Measurements from ENCODE around the gene UGT1A9. TPM values are rescaled to one million over a fixed set of nuclear protein-coding genes. Genes with fewer than 3 reads are reported as not detected.
"Not testable (repeated sequence)": the region's sequence is repeated elsewhere in the genome, so short reads cannot be mapped to it uniquely, and the experiment has no call there.

The UGT1A9 gene
- total RNA-seq, 1 donor from 2014 or later, result not detected

- H3K27ac Mint-ChIP-seq, result no peak overlapping the region
- H3K36me3 Mint-ChIP-seq (ENCODE audit: low read depth), result no peaks in the 10 kb centered on the region
- intact Hi-C loops (cut with micrococcal nuclease), result no loop called here
- H3K4me3 Mint-ChIP-seq, result no peak overlapping the region
- H3K4me1 Mint-ChIP-seq (ENCODE audit: low read depth), result no peaks in the 10 kb centered on the region
- H3K27me3 Mint-ChIP-seq (ENCODE audit: insufficient read depth), result no peaks in the 10 kb centered on the region
- no peaks in the 10 kb centered on the region for H3K9me3 Mint-ChIP-seq
- no peak for DNase-seq (ENCODE audit: low spot score)
These were observed 72.0 kb downstream of the UGT1A9 start for GRCh38 chr2:233743464-233744259.

GRCh38 chr2:233745073-233745755 lies 73.5 kb downstream of the UGT1A9 start:
- DNase-seq (ENCODE audit: low spot score), result no peak
- Mint-ChIP-seq H3K36me3 (ENCODE audit: low read depth) (no peaks in the 10 kb centered on the region), H3K27ac (no peak overlapping the region), H3K4me1 (ENCODE audit: low read depth) (no peaks in the 10 kb centered on the region), H3K27me3 (ENCODE audit: insufficient read depth) (no peaks in the 10 kb centered on the region), H3K9me3 (peaks cover 10% of the 10 kb centered on the region), H3K4me3 (no peak overlapping the region)
- intact Hi-C loops (cut with micrococcal nuclease), result no loop called here

- H3K4me3 Mint-ChIP-seq; DNase-seq (ENCODE audit: low spot score); H3K27ac Mint-ChIP-seq; H3K4me1 Mint-ChIP-seq (ENCODE audit: low read depth); H3K36me3 Mint-ChIP-seq (ENCODE audit: low read depth); intact Hi-C loops (cut with micrococcal nuclease); H3K27me3 Mint-ChIP-seq (ENCODE audit: insufficient read depth): not testable (repeated sequence)
- peaks cover 12% of the 10 kb centered on the region for H3K9me3 Mint-ChIP-seq
These were observed 74.1 kb downstream of the UGT1A9 start for GRCh38 chr2:233745838-233746237.

- Mint-ChIP-seq H3K4me1 (ENCODE audit: low read depth) (no peaks in the 10 kb centered on the region), H3K27ac (no peak overlapping the region), H3K36me3 (ENCODE audit: low read depth) (peaks cover 1% of the 10 kb centered on the region), H3K9me3 (peaks cover 21% of the 10 kb centered on the region), H3K4me3 (no peak overlapping the region), H3K27me3 (ENCODE audit: insufficient read depth) (no peaks in the 10 kb centered on the region)
- DNase-seq (ENCODE audit: low spot score), result no peak
- intact Hi-C loops (cut with micrococcal nuclease), result no loop called here
These were observed 75.0 kb downstream of the UGT1A9 start for GRCh38 chr2:233746475-233747282.

GRCh38 chr2:233747283-233747544 lies 75.5 kb downstream of the UGT1A9 start:
- no peak overlapping the region for H3K27ac Mint-ChIP-seq
- peaks cover 1% of the 10 kb centered on the region for H3K36me3 Mint-ChIP-seq (ENCODE audit: low read depth)
- no peaks in the 10 kb centered on the region for H3K4me1 Mint-ChIP-seq (ENCODE audit: low read depth)
- no peak overlapping the region for H3K4me3 Mint-ChIP-seq
- H3K27me3 Mint-ChIP-seq (ENCODE audit: insufficient read depth), result no peaks in the 10 kb centered on the region
- intact Hi-C loops (cut with micrococcal nuclease), result no loop called here
- peaks cover 25% of the 10 kb centered on the region for H3K9me3 Mint-ChIP-seq
- no peak for DNase-seq (ENCODE audit: low spot score)

GRCh38 chr2:233750689-233751088 lies 79.0 kb downstream of the UGT1A9 start:
- DNase-seq (ENCODE audit: low spot score); H3K27me3 Mint-ChIP-seq (ENCODE audit: insufficient read depth); H3K27ac Mint-ChIP-seq; H3K4me1 Mint-ChIP-seq (ENCODE audit: low read depth); H3K36me3 Mint-ChIP-seq (ENCODE audit: low read depth); intact Hi-C loops (cut with micrococcal nuclease); H3K4me3 Mint-ChIP-seq: not testable (repeated sequence)
- peaks cover 25% of the 10 kb centered on the region for H3K9me3 Mint-ChIP-seq

GRCh38 chr2:233751212-233752009 lies 79.7 kb downstream of the UGT1A9 start:
- intact Hi-C loops (cut with micrococcal nuclease); H3K27me3 Mint-ChIP-seq (ENCODE audit: insufficient read depth); H3K36me3 Mint-ChIP-seq (ENCODE audit: low read depth); H3K4me3 Mint-ChIP-seq; H3K4me1 Mint-ChIP-seq (ENCODE audit: low read depth); H3K27ac Mint-ChIP-seq; DNase-seq (ENCODE audit: low spot score): not testable (repeated sequence)
- H3K9me3 Mint-ChIP-seq, result peaks cover 25% of the 10 kb centered on the region

GRCh38 chr2:233754872-233755611 lies 83.3 kb downstream of the UGT1A9 start:
- peaks cover 17% of the 10 kb centered on the region for H3K9me3 Mint-ChIP-seq
- no peak for DNase-seq (ENCODE audit: low spot score)
- intact Hi-C loops (cut with micrococcal nuclease), result no loop called here
- no peak overlapping the region for H3K4me3 Mint-ChIP-seq
- H3K27me3 Mint-ChIP-seq (ENCODE audit: insufficient read depth), result peaks cover 2% of the 10 kb centered on the region
- no peak overlapping the region for H3K27ac Mint-ChIP-seq
- H3K36me3 Mint-ChIP-seq (ENCODE audit: low read depth), result peaks cover 1% of the 10 kb centered on the region
- H3K4me1 Mint-ChIP-seq (ENCODE audit: low read depth), result no peaks in the 10 kb centered on the region

GRCh38 chr2:233756429-233757081 lies 84.9 kb downstream of the UGT1A9 start:
- H3K4me3 Mint-ChIP-seq, result no peak overlapping the region
- H3K9me3 Mint-ChIP-seq, result peaks cover 6% of the 10 kb centered on the region
- H3K4me1 Mint-ChIP-seq (ENCODE audit: low read depth), result no peaks in the 10 kb centered on the region
- H3K27me3 Mint-ChIP-seq (ENCODE audit: insufficient read depth), result peaks cover 2% of the 10 kb centered on the region
- H3K27ac Mint-ChIP-seq, result no peak overlapping the region
- H3K36me3 Mint-ChIP-seq (ENCODE audit: low read depth), result peaks cover 1% of the 10 kb centered on the region
- DNase-seq (ENCODE audit: low spot score), result no peak
- intact Hi-C loops (cut with micrococcal nuclease), result no loop called here

GRCh38 chr2:233758141-233758540 lies 86.4 kb downstream of the UGT1A9 start:
- no peak for DNase-seq (ENCODE audit: low spot score)
- intact Hi-C loops (cut with micrococcal nuclease), result no loop called here
- Mint-ChIP-seq H3K27ac (no peak overlapping the region), H3K36me3 (ENCODE audit: low read depth) (no peaks in the 10 kb centered on the region), H3K4me1 (ENCODE audit: low read depth) (no peaks in the 10 kb centered on the region), H3K9me3 (no peaks in the 10 kb centered on the region), H3K27me3 (ENCODE audit: insufficient read depth) (peaks cover 2% of the 10 kb centered on the region), H3K4me3 (no peak overlapping the region)

- DNase-seq (ENCODE audit: low spot score), result no peak
- no peaks in the 10 kb centered on the region for H3K36me3 Mint-ChIP-seq (ENCODE audit: low read depth)
- no peaks in the 10 kb centered on the region for H3K9me3 Mint-ChIP-seq
- no peaks in the 10 kb centered on the region for H3K4me1 Mint-ChIP-seq (ENCODE audit: low read depth)
- no peak overlapping the region for H3K27ac Mint-ChIP-seq
- intact Hi-C loops (cut with micrococcal nuclease), result no loop called here
- H3K4me3 Mint-ChIP-seq, result no peak overlapping the region
- peaks cover 2% of the 10 kb centered on the region for H3K27me3 Mint-ChIP-seq (ENCODE audit: insufficient read depth)
These were observed 87.2 kb downstream of the UGT1A9 start for GRCh38 chr2:233758849-233759248.

GRCh38 chr2:233760043-233760442 lies 88.3 kb downstream of the UGT1A9 start, which contains the start of gene UGT1A1:
TSS of gene UGT1A1 (plus strand) at chr2:233760270. CDS start at chr2:233760288, 18 bp downstream.
- no peak within 1 kb of the TSS for H3K27ac Mint-ChIP-seq
- H3K4me1 Mint-ChIP-seq (ENCODE audit: low read depth), result no peaks in the 10 kb centered on the region
- intact Hi-C loops (cut with micrococcal nuclease), result no loop called here
- H3K36me3 Mint-ChIP-seq (ENCODE audit: low read depth), result no peaks in the 10 kb centered on the region
- peaks cover 2% of the 10 kb centered on the region for H3K27me3 Mint-ChIP-seq (ENCODE audit: insufficient read depth)
- no peak within 1 kb of the TSS for H3K4me3 Mint-ChIP-seq
- no peak for DNase-seq (ENCODE audit: low spot score)
- H3K9me3 Mint-ChIP-seq, result no peaks in the 10 kb centered on the region
